PFSK-1 (cell line): ENCODE measurements around the gene SLC9B1.

Source experiments
- FOXP2 ChIP-seq: optimal IDR thresholded peaks from 2 replicates; pipeline ENCODE3; 2011; ENCODE audit warnings: borderline replicate concordance, control low read depth, inconsistent platforms; ENCODE audit not compliant: insufficient read depth; ENCODE audit errors: extremely low read length, extremely low read depth
- POLR2AphosphoS5 ChIP-seq: IDR thresholded peaks from 2 replicates; pipeline ENCODE4 v1.6.1; 2012; ENCODE audit warnings: low read depth, mild to moderate bottlenecking, control low read depth, low read length, moderate library complexity
- REST ChIP-seq, 2 experiments: IDR thresholded peaks; 2 replicates each; pipeline versions ENCODE4 v1.6.1 to v1.8.0; 2011 to 2012; ENCODE audit warnings: low read depth in 2 of 2, low read length in 2 of 2, control low read depth in 1 of 2, inconsistent platforms in 1 of 2, mild to moderate bottlenecking in 1 of 2, moderate library complexity in 1 of 2; ENCODE audit not compliant: insufficient read depth in 1 of 2
- SIN3A ChIP-seq: IDR thresholded peaks from 2 replicates; pipeline ENCODE4 v1.6.1; 2012; ENCODE audit warnings: mild to moderate bottlenecking, low read length, moderate library complexity, borderline replicate concordance; ENCODE audit not compliant: insufficient read depth
- TAF1 ChIP-seq: IDR thresholded peaks from 2 replicates; pipeline ENCODE4 v1.6.1; 2012; ENCODE audit warnings: low read length, control low read depth, borderline replicate concordance; ENCODE audit not compliant: insufficient read depth

The SLC9B1 gene

DNA sequence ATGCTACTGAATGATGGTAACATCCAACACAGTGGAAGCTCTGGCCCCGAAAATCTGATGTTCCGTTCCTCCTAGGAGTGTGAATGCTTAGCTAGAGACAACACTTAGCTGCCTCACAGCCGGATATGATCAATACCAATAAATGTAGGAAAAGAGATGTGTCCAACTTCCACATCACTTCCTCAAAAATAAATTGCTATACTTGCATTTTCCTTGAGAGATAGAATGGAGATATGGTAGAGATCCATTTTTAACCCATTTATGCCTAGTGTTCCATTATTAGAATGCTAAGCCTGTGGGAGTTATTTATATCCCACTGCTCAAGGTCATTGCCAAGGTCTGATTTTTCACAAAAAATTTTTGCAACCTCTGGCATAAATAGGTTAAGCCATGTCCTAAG lies 5.5 kb upstream of the SLC9B1 start:
- TF ChIP-seq FOXP2, result no peak
- no peak for TF ChIP-seq TAF1
- no peak for TF ChIP-seq POLR2AphosphoS5
- no peak for TF ChIP-seq REST (IDR thresholded peaks at IDR 0.05; ENCODE audit: insufficient read depth in 1 of 2, low read depth in 2 of 2, low read length in 2 of 2)

- TF ChIP-seq TAF1 (no peak), POLR2AphosphoS5 (no peak), FOXP2 (no peak), SIN3A (no peak), REST (IDR thresholded peaks at IDR 0.05; ENCODE audit: insufficient read depth in 1 of 2, low read depth in 2 of 2, low read length in 2 of 2) (no peak)
Observed at GRCh38 chr4:103021120-103021519, 1.6 kb upstream of the SLC9B1 start.

- TF ChIP-seq SIN3A, result 0 out of 2 replicates have a peak, but pooled peaks have one; percentile 17
- TF ChIP-seq FOXP2, result no peak
Observed at GRCh38 chr4:103018391-103019307, 856 bp downstream of the SLC9B1 start.

DNA sequence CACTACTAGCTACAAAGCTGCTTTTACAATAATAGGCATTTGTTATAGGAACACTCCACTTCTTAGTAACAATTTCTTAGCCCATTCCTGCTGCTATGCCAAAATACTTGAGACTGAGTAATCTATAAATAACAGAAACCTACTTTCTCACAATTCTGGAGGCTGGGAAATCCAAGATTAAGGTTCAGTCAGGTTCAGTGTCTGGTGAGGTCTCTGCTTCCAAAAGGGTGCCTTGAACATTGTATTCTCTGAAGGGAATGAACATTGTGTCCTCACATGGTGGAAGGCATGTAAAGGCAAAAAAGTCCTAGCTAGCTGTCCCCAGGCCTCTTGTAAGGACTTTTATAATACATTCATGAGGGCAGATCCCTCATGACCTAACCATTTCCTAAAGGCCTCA lies 7.0 kb downstream of the SLC9B1 start:
- TF ChIP-seq REST (IDR thresholded peaks at IDR 0.05; ENCODE audit: insufficient read depth in 1 of 2, low read depth in 2 of 2, low read length in 2 of 2) (no peak), FOXP2 (no peak), TAF1 (no peak), POLR2AphosphoS5 (no peak), SIN3A (no peak)

DNA sequence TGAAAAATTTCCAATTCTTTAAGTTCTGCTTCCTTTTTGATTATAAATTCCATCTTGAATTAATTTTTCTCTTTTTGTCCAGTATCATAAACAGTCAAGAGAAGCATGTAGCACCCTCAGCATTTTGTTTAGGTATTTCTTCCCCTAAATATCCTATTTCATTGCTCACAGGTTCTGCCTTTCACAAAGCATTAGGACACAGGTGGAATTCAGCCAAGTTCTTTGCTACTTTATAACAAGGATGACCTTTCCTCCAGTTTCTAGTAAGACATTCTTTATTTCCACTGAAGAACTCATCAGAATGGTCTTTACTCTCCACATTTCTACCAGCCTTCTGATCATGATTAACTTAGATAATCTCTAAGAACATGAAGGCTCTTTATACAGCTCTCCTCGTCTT lies 7.4 kb downstream of the SLC9B1 start:
- TF ChIP-seq FOXP2, result no peak
- no peak for TF ChIP-seq SIN3A
- no peak for TF ChIP-seq TAF1
- TF ChIP-seq POLR2AphosphoS5, result no peak
- TF ChIP-seq REST (IDR thresholded peaks at IDR 0.05; ENCODE audit: insufficient read depth in 1 of 2, low read depth in 2 of 2, low read length in 2 of 2), result no peak
